ENCODE results near the gene AIMP2.

DNA sequence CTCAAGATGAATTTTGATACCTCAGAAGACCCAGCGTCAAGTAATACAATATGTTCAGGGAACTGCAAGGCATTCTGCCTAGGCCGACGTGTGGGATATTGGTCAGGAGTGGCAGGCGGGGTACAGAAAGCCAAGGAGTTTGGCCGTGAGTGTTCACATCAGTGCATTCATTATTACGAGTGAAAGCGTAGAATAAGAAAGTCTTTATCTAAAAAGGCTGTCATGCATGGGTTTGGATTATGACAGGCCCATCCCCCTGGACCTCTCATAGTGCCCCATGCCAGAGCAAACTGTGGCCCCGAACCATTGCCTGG is 7.5 kb downstream of the AIMP2 start:
- TF ChIP-seq, protein P1, sequence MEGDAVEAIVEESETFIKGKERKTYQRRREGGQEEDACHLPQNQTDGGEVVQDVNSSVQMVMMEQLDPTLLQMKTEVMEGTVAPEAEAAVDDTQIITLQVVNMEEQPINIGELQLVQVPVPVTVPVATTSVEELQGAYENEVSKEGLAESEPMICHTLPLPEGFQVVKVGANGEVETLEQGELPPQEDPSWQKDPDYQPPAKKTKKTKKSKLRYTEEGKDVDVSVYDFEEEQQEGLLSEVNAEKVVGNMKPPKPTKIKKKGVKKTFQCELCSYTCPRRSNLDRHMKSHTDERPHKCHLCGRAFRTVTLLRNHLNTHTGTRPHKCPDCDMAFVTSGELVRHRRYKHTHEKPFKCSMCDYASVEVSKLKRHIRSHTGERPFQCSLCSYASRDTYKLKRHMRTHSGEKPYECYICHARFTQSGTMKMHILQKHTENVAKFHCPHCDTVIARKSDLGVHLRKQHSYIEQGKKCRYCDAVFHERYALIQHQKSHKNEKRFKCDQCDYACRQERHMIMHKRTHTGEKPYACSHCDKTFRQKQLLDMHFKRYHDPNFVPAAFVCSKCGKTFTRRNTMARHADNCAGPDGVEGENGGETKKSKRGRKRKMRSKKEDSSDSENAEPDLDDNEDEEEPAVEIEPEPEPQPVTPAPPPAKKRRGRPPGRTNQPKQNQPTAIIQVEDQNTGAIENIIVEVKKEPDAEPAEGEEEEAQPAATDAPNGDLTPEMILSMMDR (IDR thresholded peaks at IDR 0.05; ENCODE audit: borderline replicate concordance, extremely low read depth, low read length, poor library complexity, severe bottlenecking): no peak
- no peak for TF ChIP-seq EZH2 (IDR thresholded peaks at IDR 0.05; ENCODE audit: borderline replicate concordance, low read depth, low read length, severe bottlenecking)
